ENCODE results near the gene PRKCZ. TPM values are rescaled to one million over a fixed set of nuclear protein-coding genes. Genes with fewer than 3 reads are reported as not detected.

The PRKCZ gene
- polyA plus RNA-seq, 6 donors from 2014 or later: 5.7 to 12.4 (median 9.3) TPM

- Mint-ChIP-seq H3K9me3 (peaks cover 4 to 10% (median 7%) of the 10 kb centered on the region in 7 donors), H3K27me3 (no peaks in the 10 kb centered on the region), H3K27ac (peak overlapping the region in 2 of 6 donors; percentile 22 to 50), H3K36me3 (peaks cover 10 to 24% of the 10 kb centered on the region in 2 donors), H3K4me3 (peak overlapping the region in 3 of 8 donors; percentile 16 to 53 (median 33)), H3K4me1 (peaks cover 14 to 23% (median 20%) of the 10 kb centered on the region in 3 donors)
- ATAC-seq (ENCODE audit: low read depth in 2 of 2) (no peak), DNase-seq (no peak)
Observed at GRCh38 chr1:2100780-2101108, 50.5 kb downstream of the PRKCZ start.

- no peaks in the 10 kb centered on the region for H3K27me3 Mint-ChIP-seq
- peaks cover 4 to 10% (median 7%) of the 10 kb centered on the region in 7 donors for H3K9me3 Mint-ChIP-seq
- H3K36me3 Mint-ChIP-seq: peaks cover 10 to 24% of the 10 kb centered on the region in 2 donors
- peaks cover 14 to 23% (median 21%) of the 10 kb centered on the region in 3 donors for H3K4me1 Mint-ChIP-seq
- peak overlapping the region in 2 of 6 donors; percentile 7 to 45 for H3K27ac Mint-ChIP-seq
- no peak for DNase-seq
- no peak for ATAC-seq (ENCODE audit: low read depth in 2 of 2)
- H3K4me3 Mint-ChIP-seq: peak overlapping the region in 4 of 8 donors; percentile 5 to 46 (median 14)
Observed at GRCh38 chr1:2101531-2101930, 51.3 kb downstream of the PRKCZ start.

GRCh38 chr1:2101946-2102345 is 51.7 kb downstream of the PRKCZ start:
- Mint-ChIP-seq H3K9me3 (peaks cover 4 to 10% (median 7%) of the 10 kb centered on the region in 7 donors), H3K4me1 (peaks cover 14 to 23% (median 21%) of the 10 kb centered on the region in 3 donors), H3K4me3 (peak overlapping the region in 1 of 8 donors; percentile 5)

GRCh38 chr1:2102753-2103152 is 52.5 kb downstream of the PRKCZ start:
- Mint-ChIP-seq H3K4me3 (no peak overlapping the region), H3K9me3 (peaks cover 3 to 9% (median 6%) of the 10 kb centered on the region in 7 donors), H3K27ac (no peak overlapping the region), H3K4me1 (peaks cover 14 to 23% (median 20%) of the 10 kb centered on the region in 3 donors), H3K27me3 (no peaks in the 10 kb centered on the region), H3K36me3 (peaks cover 8 to 20% of the 10 kb centered on the region in 2 donors)
- no peak for ATAC-seq (ENCODE audit: low read depth in 2 of 2)
- DNase-seq: no peak

More at GRCh38 chr1:2101946-2102345, 51.7 kb downstream of the PRKCZ start:
- Mint-ChIP-seq H3K27ac (peak overlapping the region in 2 of 6 donors; percentile 18 to 45), H3K27me3 (no peaks in the 10 kb centered on the region), H3K36me3 (peaks cover 10 to 24% of the 10 kb centered on the region in 2 donors)
- DNase-seq (no peak), ATAC-seq (ENCODE audit: low read depth in 2 of 2) (no peak)

GRCh38 chr1:2103266-2103900 is 53.2 kb downstream of the PRKCZ start:
- Mint-ChIP-seq H3K27me3 (no peaks in the 10 kb centered on the region), H3K27ac (no peak overlapping the region), H3K4me3 (no peak overlapping the region), H3K9me3 (peaks cover 0 to 4% (median 0%) of the 10 kb centered on the region in 7 donors), H3K36me3 (peaks cover 3 to 15% of the 10 kb centered on the region in 2 donors), H3K4me1 (peaks cover 14 to 23% (median 17%) of the 10 kb centered on the region in 3 donors)
- DNase-seq: no peak
- ATAC-seq (ENCODE audit: low read depth in 2 of 2): no peak

GRCh38 chr1:2103901-2104590 is 53.8 kb downstream of the PRKCZ start:
- Mint-ChIP-seq H3K27ac (peak overlapping the region in 2 of 6 donors; percentile 38 to 47), H3K27me3 (no peaks in the 10 kb centered on the region), H3K4me1 (peaks cover 12 to 20% (median 17%) of the 10 kb centered on the region in 3 donors), H3K9me3 (no peaks in the 10 kb centered on the region), H3K36me3 (peaks cover 3 to 11% of the 10 kb centered on the region in 2 donors), H3K4me3 (no peak overlapping the region)
- ATAC-seq (ENCODE audit: low read depth in 2 of 2) (no peak), DNase-seq (no peak)

GRCh38 chr1:2104621-2105427 is 54.6 kb downstream of the PRKCZ start:
- ATAC-seq (ENCODE audit: low read depth in 2 of 2) (no peak), DNase-seq (no peak)
- H3K27ac Mint-ChIP-seq: peak overlapping the region in 3 of 6 donors; percentile 38 to 88 (median 47)
- no peaks in the 10 kb centered on the region for H3K27me3 Mint-ChIP-seq
- peaks cover 12 to 16% (median 15%) of the 10 kb centered on the region in 3 donors for H3K4me1 Mint-ChIP-seq
- H3K36me3 Mint-ChIP-seq: peaks cover 3 to 9% of the 10 kb centered on the region in 2 donors
- no peaks in the 10 kb centered on the region for H3K9me3 Mint-ChIP-seq
- H3K4me3 Mint-ChIP-seq: no peak overlapping the region

GRCh38 chr1:2105781-2106524 is 55.7 kb downstream of the PRKCZ start:
- no peaks in the 10 kb centered on the region for H3K9me3 Mint-ChIP-seq
- H3K4me1 Mint-ChIP-seq: peaks cover 4 to 10% (median 6%) of the 10 kb centered on the region in 3 donors
- H3K27me3 Mint-ChIP-seq: no peaks in the 10 kb centered on the region
- no peak overlapping the region for H3K4me3 Mint-ChIP-seq
- H3K27ac Mint-ChIP-seq: no peak overlapping the region
- peaks cover 3 to 9% of the 10 kb centered on the region in 2 donors for H3K36me3 Mint-ChIP-seq
- ATAC-seq (ENCODE audit: low read depth in 2 of 2): no peak
- no peak for DNase-seq

GRCh38 chr1:2106659-2107405 is 56.6 kb downstream of the PRKCZ start:
- Mint-ChIP-seq H3K9me3 (no peaks in the 10 kb centered on the region), H3K27ac (no peak overlapping the region)

GRCh38 chr1:2107586-2108212 is 57.5 kb downstream of the PRKCZ start:
- Mint-ChIP-seq H3K36me3 (no peaks in the 10 kb centered on the region), H3K4me3 (no peak overlapping the region), H3K9me3 (no peaks in the 10 kb centered on the region), H3K27ac (no peak overlapping the region), H3K4me1 (peaks cover 3 to 15% (median 15%) of the 10 kb centered on the region in 3 donors), H3K27me3 (no peaks in the 10 kb centered on the region)
- ATAC-seq (ENCODE audit: low read depth in 2 of 2) (no peak), DNase-seq (no peak)

More at GRCh38 chr1:2106659-2107405, 56.6 kb downstream of the PRKCZ start:
- H3K4me1 Mint-ChIP-seq: peaks cover under 1 to 9% (median 6%) of the 10 kb centered on the region in 3 donors
- peaks cover 0 to 2% of the 10 kb centered on the region in 2 donors for H3K36me3 Mint-ChIP-seq
- no peaks in the 10 kb centered on the region for H3K27me3 Mint-ChIP-seq
- H3K4me3 Mint-ChIP-seq: peak overlapping the region in 1 of 8 donors; percentile 73
- DNase-seq: no peak
- ATAC-seq (ENCODE audit: low read depth in 2 of 2): no peak

GRCh38 chr1:2108213-2108876 is 58.1 kb downstream of the PRKCZ start:
- Mint-ChIP-seq H3K36me3 (no peaks in the 10 kb centered on the region), H3K4me3 (no peak overlapping the region), H3K27me3 (no peaks in the 10 kb centered on the region), H3K27ac (no peak overlapping the region), H3K4me1 (peaks cover 4 to 19% (median 18%) of the 10 kb centered on the region in 3 donors), H3K9me3 (no peaks in the 10 kb centered on the region)
- DNase-seq (no peak), ATAC-seq (ENCODE audit: low read depth in 2 of 2) (no peak)
